Keratinocyte (primary cell): ENCODE measurements around the gene KMT2C. TPM values are rescaled to one million over a fixed set of nuclear protein-coding genes. Genes with fewer than 3 reads are reported as not detected.

Experiments
- DNase-seq: peaks from one replicate; pipeline ENCODE4 v3.0.0-alpha.2; 2011; ENCODE audit warnings: low read depth, missing footprints, low spot score
- FAIRE-seq: peaks from 2 replicates; lab custom pipeline; 2011; peaks lifted over from hg19 to GRCh38; lab: Jason Lieb, UNC
- H2AFZ ChIP-seq: 2 replicates; pipeline ENCODE4 v1.6.0; 2012; ENCODE audit warnings: low read length, control low read depth, inconsistent platforms; ENCODE audit not compliant: control insufficient read depth
- H3K27ac ChIP-seq: 2 replicates; pipeline ENCODE4 v1.5.1; 2011; ENCODE audit warnings: low read length; ENCODE audit not compliant: control insufficient read depth, insufficient read depth
- H3K27me3 ChIP-seq: 3 replicates; pipeline ENCODE4 v1.6.0; 2011; ENCODE audit warnings: low read length; ENCODE audit not compliant: control insufficient read depth, insufficient read depth; ENCODE audit errors: extremely low read depth
- H3K36me3 ChIP-seq, 2 experiments: 2 replicates in 1 of 2; 3 replicates in 1 of 2; pipeline ENCODE4 v1.5.1; 2011; ENCODE audit warnings: low read length in 2 of 2, mild to moderate bottlenecking in 1 of 2; ENCODE audit not compliant: control insufficient read depth in 2 of 2, insufficient read depth in 2 of 2; ENCODE audit errors: extremely low read depth in 1 of 2
- H3K4me1 ChIP-seq: 3 replicates; pipeline ENCODE4 v1.5.1; 2011; ENCODE audit warnings: low read length; ENCODE audit not compliant: control insufficient read depth, insufficient read depth; ENCODE audit errors: extremely low read depth
- H3K4me2 ChIP-seq: 3 replicates; pipeline ENCODE4 v1.6.0; 2011; ENCODE audit warnings: low read depth, low read length; ENCODE audit not compliant: control insufficient read depth, insufficient read depth; ENCODE audit errors: extremely low read depth
- H3K4me3 ChIP-seq, 3 experiments: fragments of 200-600 bp in 1 of 3; sonication (generic) in 1 of 3; 2 replicates in 2 of 3; 3 replicates in 1 of 3; pipeline ENCODE4 v1.5.1; 2011 to 2016; ENCODE audit warnings: low read length in 3 of 3, mild to moderate bottlenecking in 3 of 3, control low read depth in 2 of 3, inconsistent platforms in 1 of 3, low read depth in 1 of 3, mixed read lengths in 1 of 3, mixed run types in 1 of 3, moderate library complexity in 1 of 3; ENCODE audit not compliant: control insufficient read depth in 2 of 3, insufficient read depth in 2 of 3; ENCODE audit errors: extremely low read depth in 1 of 3
- H3K79me2 ChIP-seq: 2 replicates; pipeline ENCODE4 v1.6.0; 2012; ENCODE audit warnings: low read length; ENCODE audit not compliant: control insufficient read depth, insufficient read depth
- H3K9ac ChIP-seq: 3 replicates; pipeline ENCODE4 v1.6.0; 2011; ENCODE audit warnings: low read length; ENCODE audit not compliant: control insufficient read depth, insufficient read depth; ENCODE audit errors: extremely low read depth
- H3K9me1 ChIP-seq: 3 replicates; pipeline ENCODE4 v1.6.0; 2011; ENCODE audit warnings: low read length; ENCODE audit not compliant: control insufficient read depth, insufficient read depth; ENCODE audit errors: extremely low read depth
- H3K9me3 ChIP-seq: 2 replicates; pipeline ENCODE4 v1.5.1; 2012; ENCODE audit warnings: low read depth, low read length; ENCODE audit not compliant: control insufficient read depth
- H4K20me1 ChIP-seq: 3 replicates; pipeline ENCODE4 v1.6.0; 2011; ENCODE audit warnings: low read length; ENCODE audit not compliant: control insufficient read depth, insufficient read depth; ENCODE audit errors: extremely low read depth
- EZH2 ChIP-seq: IDR thresholded peaks from one replicate; pipeline ENCODE4 v1.6.1; 2012; ENCODE audit warnings: inconsistent platforms, mild to moderate bottlenecking, low read length, moderate library complexity
- dilution Hi-C: fragments of 300-500 bp; cut with MboI; formaldehyde crosslinking; loops from one replicate; pipeline ENCODE4 v1.7.0; 2020; ENCODE audit warnings: low sequenced_read_pairs; ENCODE audit not compliant: extremely low pct_ligation_motif_present
- polyA plus RNA-seq, 5 experiments: library from polyadenylated mRNA; depleted of rRNA in 3 of 5; stranded (reverse) in 3 of 5; stranded (forward) in 1 of 5; unstranded in 1 of 5; fragments of >200 nt; gene quantifications; 1 replicate in 1 of 5; 2 replicates in 3 of 5; 3 replicates in 1 of 5; pipeline versions ENCODE4 v1.2.1 to v1.2.3, GENCODE V29; 2011 to 2012; ENCODE audit warnings: missing spikeins in 2 of 5, low read depth in 1 of 5, low replicate concordance in 1 of 5
- TF ChIP-seq, protein P1 (sequence below), 3 experiments: IDR thresholded peaks in 1 of 3; conservative IDR thresholded peaks in 1 of 3; optimal IDR thresholded peaks in 1 of 3; 2 replicates in 2 of 3; 3 replicates in 1 of 3; pipeline versions ENCODE3 to v1.5.1; 2011; ENCODE audit warnings: low read length in 3 of 3, mild to moderate bottlenecking in 3 of 3, moderate library complexity in 2 of 3, control low read depth in 1 of 3, inconsistent platforms in 1 of 3; ENCODE audit not compliant: insufficient read depth in 2 of 3; ENCODE audit errors: extremely low read depth in 1 of 3

KMT2C gene
- polyA plus RNA-seq, 1 donor (not counting 4 experiments of a cell fraction or from before 2014, with no cell fraction given) = 8.5 TPM

DNA sequence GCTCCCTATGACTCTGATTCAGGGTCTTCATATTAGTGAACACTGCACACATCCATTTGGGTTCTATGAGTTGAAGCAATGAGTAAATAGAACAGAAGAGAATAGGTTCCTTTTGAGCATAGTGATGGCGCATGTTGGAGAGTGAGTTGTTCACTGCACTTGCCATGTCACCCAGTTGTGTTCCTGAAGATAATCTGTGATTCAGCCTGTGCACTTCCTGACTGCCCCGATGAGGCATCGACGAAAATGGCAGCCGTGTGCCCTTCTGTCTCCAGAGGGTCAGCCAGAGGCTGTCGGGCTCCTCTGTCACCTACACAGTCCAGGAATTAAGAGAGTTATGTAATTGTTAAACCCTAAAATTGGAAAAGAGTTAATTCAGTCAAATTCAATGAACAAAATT lies 315.6 kb downstream of the KMT2C start:
- Histone ChIP-seq H3K27ac (no peak overlapping the region), H4K20me1 (no peaks in the 10 kb centered on the region), H3K4me2 (no peak overlapping the region), H3K4me3 (no peak overlapping the region), H3K9me1 (no peaks in the 10 kb centered on the region), H3K79me2 (no peaks in the 10 kb centered on the region), H3K27me3 (no peaks in the 10 kb centered on the region), H3K4me1 (no peaks in the 10 kb centered on the region), H3K9ac (no peak overlapping the region), H3K9me3 (no peaks in the 10 kb centered on the region), H3K36me3 (peaks cover 26 to 32% of the 10 kb centered on the region in 2 experiments), H2AFZ (no peak overlapping the region)
- TF ChIP-seq, protein P1, sequence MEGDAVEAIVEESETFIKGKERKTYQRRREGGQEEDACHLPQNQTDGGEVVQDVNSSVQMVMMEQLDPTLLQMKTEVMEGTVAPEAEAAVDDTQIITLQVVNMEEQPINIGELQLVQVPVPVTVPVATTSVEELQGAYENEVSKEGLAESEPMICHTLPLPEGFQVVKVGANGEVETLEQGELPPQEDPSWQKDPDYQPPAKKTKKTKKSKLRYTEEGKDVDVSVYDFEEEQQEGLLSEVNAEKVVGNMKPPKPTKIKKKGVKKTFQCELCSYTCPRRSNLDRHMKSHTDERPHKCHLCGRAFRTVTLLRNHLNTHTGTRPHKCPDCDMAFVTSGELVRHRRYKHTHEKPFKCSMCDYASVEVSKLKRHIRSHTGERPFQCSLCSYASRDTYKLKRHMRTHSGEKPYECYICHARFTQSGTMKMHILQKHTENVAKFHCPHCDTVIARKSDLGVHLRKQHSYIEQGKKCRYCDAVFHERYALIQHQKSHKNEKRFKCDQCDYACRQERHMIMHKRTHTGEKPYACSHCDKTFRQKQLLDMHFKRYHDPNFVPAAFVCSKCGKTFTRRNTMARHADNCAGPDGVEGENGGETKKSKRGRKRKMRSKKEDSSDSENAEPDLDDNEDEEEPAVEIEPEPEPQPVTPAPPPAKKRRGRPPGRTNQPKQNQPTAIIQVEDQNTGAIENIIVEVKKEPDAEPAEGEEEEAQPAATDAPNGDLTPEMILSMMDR (optimal IDR thresholded peaks at IDR 0.05 in 1 of 3, IDR thresholded peaks at IDR 0.05 in 1 of 3, conservative IDR thresholded peaks at IDR 0.05 in 1 of 3; ENCODE audit: extremely low read depth in 1 of 3, insufficient read depth in 2 of 3, low read length in 3 of 3) = no peak
- no peak for TF ChIP-seq EZH2
- FAIRE-seq = no peak
- no peak for DNase-seq
- dilution Hi-C loops = no loop called here

DNA sequence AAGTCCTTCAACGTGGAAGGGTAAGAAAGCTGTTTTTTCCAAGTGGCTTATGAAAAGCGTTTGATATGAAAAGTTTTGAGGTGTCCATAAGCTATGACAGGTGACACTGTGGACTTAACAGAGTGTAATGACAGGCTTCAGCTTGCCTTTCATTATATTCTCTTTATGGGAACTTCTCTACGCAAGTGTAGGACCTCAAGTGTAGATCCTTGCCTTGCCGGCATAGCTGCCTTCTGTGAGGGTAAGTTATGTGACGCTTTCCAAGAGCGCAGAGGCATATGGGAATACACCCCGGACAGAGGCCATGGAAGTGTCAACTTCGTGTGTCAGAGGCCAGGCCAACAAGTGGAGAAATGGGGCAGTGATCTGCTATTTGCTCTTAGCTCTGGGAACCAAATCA lies 318.4 kb downstream of the KMT2C start:
- no peak for FAIRE-seq
- no peak overlapping the region for H3K4me2 ChIP-seq
- H3K27ac ChIP-seq = no peak overlapping the region
- DNase-seq = no peak
- H3K9ac ChIP-seq = no peak overlapping the region
- dilution Hi-C loops = no loop called here
- no peak overlapping the region for H3K4me3 ChIP-seq
- H3K4me1 ChIP-seq = no peaks in the 10 kb centered on the region
- H3K9me3 ChIP-seq = no peaks in the 10 kb centered on the region
- no peaks in the 10 kb centered on the region for H4K20me1 ChIP-seq
- H3K9me1 ChIP-seq = no peaks in the 10 kb centered on the region
- H3K27me3 ChIP-seq = no peaks in the 10 kb centered on the region
- no peak overlapping the region for H2AFZ ChIP-seq
- H3K79me2 ChIP-seq = no peaks in the 10 kb centered on the region
- H3K36me3 ChIP-seq = peaks cover 21 to 31% of the 10 kb centered on the region in 2 experiments
- no peak for TF ChIP-seq EZH2
- TF ChIP-seq, protein P1 (optimal IDR thresholded peaks at IDR 0.05 in 1 of 3, IDR thresholded peaks at IDR 0.05 in 1 of 3, conservative IDR thresholded peaks at IDR 0.05 in 1 of 3; ENCODE audit: extremely low read depth in 1 of 3, insufficient read depth in 2 of 3, low read length in 3 of 3) = no peak
